RWPE2 (cell line): ENCODE data around the gene TRPC5OS.

Experiments used
- ATAC-seq: fragments of 200-7000 bp; cut with Tn5 transposase; 3 replicates; pipeline ENCODE4 v1.9.1; 2021; ENCODE audit warnings: low read depth
- DNase-seq: peaks from one replicate; pipeline ENCODE4 v3.0.0-alpha.2; 2020; ENCODE audit warnings: low spot score
- H3K27ac ChIP-seq: fragments of 450-650 bp; 2 replicates; pipeline ENCODE4 v1.5.1; 2017; ENCODE audit warnings: mild to moderate bottlenecking; ENCODE audit not compliant: poor library complexity, severe bottlenecking
- H3K27me3 ChIP-seq: fragments of 250-450 bp; sonication (Bioruptor Pico); 2 replicates; pipeline ENCODE4 v1.5.1; 2021; ENCODE audit warnings: mild to moderate bottlenecking, moderate library complexity; ENCODE audit not compliant: insufficient read depth, poor library complexity, severe bottlenecking
- H3K36me3 ChIP-seq: fragments of 250-450 bp; sonication (Bioruptor Pico); 2 replicates; pipeline ENCODE4 v1.5.1; 2020; ENCODE audit warnings: low read depth, mild to moderate bottlenecking, moderate library complexity
- H3K4me1 ChIP-seq: fragments of 250-450 bp; sonication (Bioruptor Pico); 2 replicates; pipeline ENCODE4 v1.5.1; 2021; ENCODE audit warnings: mild to moderate bottlenecking, moderate library complexity; ENCODE audit not compliant: insufficient read depth, poor library complexity, severe bottlenecking
- H3K4me3 ChIP-seq: fragments of 250-450 bp; sonication (Bioruptor Pico); 2 replicates; pipeline ENCODE4 v1.5.1; 2021; ENCODE audit warnings: mild to moderate bottlenecking, moderate library complexity; ENCODE audit not compliant: severe bottlenecking
- H3K9me3 ChIP-seq: fragments of 250-450 bp; sonication (Bioruptor Pico); 2 replicates; pipeline ENCODE4 v1.5.1; 2021; ENCODE audit warnings: mild to moderate bottlenecking, moderate library complexity; ENCODE audit not compliant: severe bottlenecking
- CTCF ChIP-seq: fragments of 450-650 bp; IDR thresholded peaks from one replicate; pipeline ENCODE4 v1.5.1; 2017; ENCODE audit warnings: mild to moderate bottlenecking, moderate library complexity; ENCODE audit not compliant: poor library complexity, severe bottlenecking

TRPC5OS gene

GRCh38 chrX:111886678-111887077 is 10.7 kb downstream of the TRPC5OS start:
- Histone ChIP-seq H3K4me1 (no peaks in the 10 kb centered on the region), H3K27me3 (no peaks in the 10 kb centered on the region), H3K27ac (no peak overlapping the region), H3K36me3 (no peaks in the 10 kb centered on the region), H3K9me3 (no peaks in the 10 kb centered on the region), H3K4me3 (no peak overlapping the region)
- TF ChIP-seq CTCF, result no peak
- ATAC-seq, result no peak
- DNase-seq, result no peak

- no peak overlapping the region for H3K4me3 ChIP-seq
- no peaks in the 10 kb centered on the region for H3K9me3 ChIP-seq
- H3K27ac ChIP-seq, result no peak overlapping the region
- no peak for TF ChIP-seq CTCF
- H3K4me1 ChIP-seq, result no peaks in the 10 kb centered on the region
- DNase-seq, result no peak
- no peak for ATAC-seq
- no peaks in the 10 kb centered on the region for H3K27me3 ChIP-seq
- no peaks in the 10 kb centered on the region for H3K36me3 ChIP-seq
Measured at GRCh38 chrX:111888600-111888999, 12.6 kb downstream of the TRPC5OS start.

GRCh38 chrX:111892375-111892774 is 16.4 kb downstream of the TRPC5OS start:
- no peak overlapping the region for H3K4me3 ChIP-seq
- no peaks in the 10 kb centered on the region for H3K4me1 ChIP-seq
- no peak for ATAC-seq
- no peaks in the 10 kb centered on the region for H3K36me3 ChIP-seq
- H3K27ac ChIP-seq, result no peak overlapping the region
- H3K9me3 ChIP-seq, result no peaks in the 10 kb centered on the region
- TF ChIP-seq CTCF, result no peak
- no peak for DNase-seq
- no peaks in the 10 kb centered on the region for H3K27me3 ChIP-seq

- TF ChIP-seq CTCF, result no peak
- Histone ChIP-seq H3K4me3 (no peak overlapping the region), H3K4me1 (no peaks in the 10 kb centered on the region), H3K36me3 (no peaks in the 10 kb centered on the region), H3K27ac (no peak overlapping the region), H3K9me3 (no peaks in the 10 kb centered on the region), H3K27me3 (no peaks in the 10 kb centered on the region)
- DNase-seq, result no peak
- no peak for ATAC-seq
Measured at GRCh38 chrX:111896148-111896547, 20.2 kb downstream of the TRPC5OS start.

- Histone ChIP-seq H3K4me1 (no peaks in the 10 kb centered on the region), H3K9me3 (no peaks in the 10 kb centered on the region), H3K4me3 (no peak overlapping the region), H3K27ac (no peak overlapping the region), H3K36me3 (no peaks in the 10 kb centered on the region), H3K27me3 (no peaks in the 10 kb centered on the region)
- no peak for TF ChIP-seq CTCF
- peak; percentile 86 for ATAC-seq
- no peak for DNase-seq
Measured at GRCh38 chrX:111914398-111915090, 38.6 kb downstream of the TRPC5OS start.
